Neural cell (in vitro differentiated cells): ENCODE measurements around the gene ABI3BP. TPM values are rescaled to one million over a fixed set of nuclear protein-coding genes. Genes with fewer than 3 reads are reported as not detected.

Experiments used
- H2AFZ ChIP-seq: fragments of 200-600, 300-800 bp; sonication (generic), shearing (Covaris generic); 2 replicates; pipeline ENCODE4 v1.6.0; 2014; ENCODE audit warnings: low read depth, mild to moderate bottlenecking, antibody characterized with exemption, low read length, moderate library complexity
- H3F3A ChIP-seq: fragments of 200-600 bp; shearing (Covaris generic); 2 replicates; pipeline ENCODE4 v1.6.1; 2016; ENCODE audit warnings: mild to moderate bottlenecking, moderate library complexity, mixed read lengths, antibody characterized with exemption, low read length; ENCODE audit not compliant: insufficient read depth, poor library complexity, severe bottlenecking
- H3K27ac ChIP-seq: fragments of 200-600, 300-800 bp; sonication (generic), shearing (Covaris generic); 2 replicates; pipeline ENCODE4 v1.5.1; 2014; ENCODE audit warnings: mild to moderate bottlenecking, low read length, moderate library complexity
- H3K27me3 ChIP-seq: fragments of 300-800, 200-600 bp; sonication (generic), shearing (Covaris generic); 2 replicates; pipeline ENCODE4 v1.6.0; 2014; ENCODE audit warnings: mild to moderate bottlenecking, low read depth, low read length, moderate library complexity; ENCODE audit not compliant: insufficient read depth
- H3K36me3 ChIP-seq: fragments of 300-800, 200-600 bp; sonication (generic), shearing (Covaris generic); 2 replicates; pipeline ENCODE4 v1.5.1; 2014; ENCODE audit warnings: mild to moderate bottlenecking, antibody characterized with exemption, low read length, moderate library complexity; ENCODE audit not compliant: insufficient read depth
- H3K4me2 ChIP-seq: fragments of 300-800, 200-600 bp; sonication (generic), shearing (Covaris generic); 2 replicates; pipeline ENCODE4 v1.6.0; 2014; ENCODE audit warnings: mild to moderate bottlenecking, low read length
- H3K4me3 ChIP-seq: fragments of 300-800, 200-600 bp; sonication (generic), shearing (Covaris generic); 2 replicates; pipeline ENCODE4 v1.5.1; 2014; ENCODE audit warnings: mild to moderate bottlenecking, low read length, moderate library complexity
- H3K79me2 ChIP-seq: fragments of 200-600 bp; shearing (Covaris generic); replicated peaks from 2 replicates; pipeline ENCODE4 v1.6.0; 2014; ENCODE audit warnings: mild to moderate bottlenecking, low read length, moderate library complexity; ENCODE audit not compliant: insufficient read depth
- H3K9ac ChIP-seq: fragments of 300-800, 200-600 bp; sonication (generic), shearing (Covaris generic); 2 replicates; pipeline ENCODE4 v1.6.1; 2016; ENCODE audit warnings: mild to moderate bottlenecking, low read length, mixed read lengths
- H3K9me2 ChIP-seq: fragments of 200-600 bp; shearing (Covaris generic); 2 replicates; pipeline ENCODE4 v1.6.1; 2016; ENCODE audit warnings: mild to moderate bottlenecking, low read length, mixed read lengths; ENCODE audit not compliant: insufficient read depth
- H3K9me3 ChIP-seq: fragments of 200-600, 300-800 bp; sonication (generic), shearing (Covaris generic); 2 replicates; pipeline ENCODE4 v1.6.1; 2016; ENCODE audit warnings: mild to moderate bottlenecking, mixed run types, low read length, moderate library complexity, mixed read lengths
- H4K20me1 ChIP-seq: fragments of 200-600 bp; shearing (Covaris generic); 2 replicates; pipeline ENCODE4 v1.6.1; 2016; ENCODE audit warnings: mild to moderate bottlenecking, mixed run types; ENCODE audit not compliant: insufficient read depth
- CTCF ChIP-seq: fragments of 450-650 bp; IDR thresholded peaks from 2 replicates; pipeline ENCODE4 v1.5.1; 2014; ENCODE audit warnings: antibody characterized with exemption, mild to moderate bottlenecking, moderate library complexity; ENCODE audit not compliant: poor library complexity, severe bottlenecking
- EP300 ChIP-seq: fragments of 450-650 bp; conservative IDR thresholded peaks from 2 replicates; pipeline ENCODE4 v1.6.1; 2014; ENCODE audit warnings: antibody characterized with exemption, mild to moderate bottlenecking, moderate library complexity; ENCODE audit not compliant: poor library complexity, severe bottlenecking
- EZH2 ChIP-seq: fragments of 200-600, 300-800 bp; shearing (Covaris generic), sonication (generic); IDR thresholded peaks from 2 replicates; pipeline ENCODE4 v1.6.1; 2014; ENCODE audit warnings: antibody characterized with exemption, low read length, borderline replicate concordance, mild to moderate bottlenecking; ENCODE audit not compliant: insufficient read depth, poor library complexity, severe bottlenecking
- MXI1 ChIP-seq: fragments of 450-650 bp; conservative IDR thresholded peaks from 2 replicates; pipeline ENCODE4 v1.6.1; 2014; ENCODE audit warnings: antibody characterized with exemption, mild to moderate bottlenecking; ENCODE audit not compliant: poor library complexity, severe bottlenecking
- POLR2AphosphoS5 ChIP-seq: IDR thresholded peaks from 2 replicates; pipeline ENCODE4 v1.6.1; 2012
- RAD21 ChIP-seq: fragments of 450-650 bp; conservative IDR thresholded peaks from 2 replicates; pipeline ENCODE4 v1.6.1; 2014; ENCODE audit warnings: antibody characterized with exemption, mild to moderate bottlenecking, moderate library complexity
- REST ChIP-seq: IDR thresholded peaks from 2 replicates; pipeline ENCODE4 v1.6.1; 2012; ENCODE audit warnings: borderline replicate concordance
- SMC3 ChIP-seq: fragments of 450-650 bp; conservative IDR thresholded peaks from 2 replicates; pipeline ENCODE4 v1.6.1; 2014; ENCODE audit warnings: antibody characterized with exemption, mild to moderate bottlenecking, moderate library complexity; ENCODE audit not compliant: poor library complexity
- TAF1 ChIP-seq: IDR thresholded peaks from 2 replicates; pipeline ENCODE4 v1.6.1; 2012; ENCODE audit warnings: low read depth
- polyA plus RNA-seq: library from polyadenylated mRNA; depleted of rRNA; stranded (reverse); fragments of >200 nt; gene quantifications from 2 replicates; pipeline ENCODE4 v1.2.3, GENCODE V29; 2014

Gene ABI3BP
- polyA plus RNA-seq, 1 donor from 2014 or later: not detected

GRCh38 chr3:100740207-100740606, 253.0 kb downstream of the ABI3BP start:
- no peaks in the 10 kb centered on the region for H3K9me2 ChIP-seq
- H3K27me3 ChIP-seq: no peaks in the 10 kb centered on the region
- H3K4me2 ChIP-seq: no peak overlapping the region
- no peaks in the 10 kb centered on the region for H4K20me1 ChIP-seq
- peaks cover 11% of the 10 kb centered on the region for H3K36me3 ChIP-seq
- TF ChIP-seq SMC3: no peak
- no peak for TF ChIP-seq CTCF
- TF ChIP-seq EP300: no peak
- TF ChIP-seq POLR2AphosphoS5: no peak
- TF ChIP-seq RAD21: no peak
- no peak for TF ChIP-seq MXI1
- TF ChIP-seq TAF1: no peak
- TF ChIP-seq EZH2: no peak
- no peak for TF ChIP-seq REST
- no peaks in the 10 kb centered on the region for H3K79me2 ChIP-seq
- no peak overlapping the region for H3K27ac ChIP-seq
- no peak overlapping the region for H3K9ac ChIP-seq
- H3K9me3 ChIP-seq: no peaks in the 10 kb centered on the region
- no peaks in the 10 kb centered on the region for H3F3A ChIP-seq
- no peak overlapping the region for H3K4me3 ChIP-seq
- H2AFZ ChIP-seq: no peak overlapping the region

- no peaks in the 10 kb centered on the region for H3K9me3 ChIP-seq
- peaks cover 13% of the 10 kb centered on the region for H3K36me3 ChIP-seq
- no peaks in the 10 kb centered on the region for H3K79me2 ChIP-seq
- no peak overlapping the region for H3K9ac ChIP-seq
- no peak overlapping the region for H2AFZ ChIP-seq
- H3K27me3 ChIP-seq: no peaks in the 10 kb centered on the region
- TF ChIP-seq CTCF (peak; percentile 68), RAD21 (peak; percentile 71), EZH2 (no peak), REST (no peak), SMC3 (peak; percentile 78), EP300 (no peak)
- H4K20me1 ChIP-seq: no peaks in the 10 kb centered on the region
- no peaks in the 10 kb centered on the region for H3F3A ChIP-seq
- no peaks in the 10 kb centered on the region for H3K9me2 ChIP-seq
- H3K27ac ChIP-seq: no peak overlapping the region
- H3K4me3 ChIP-seq: no peak overlapping the region
- no peak overlapping the region for H3K4me2 ChIP-seq
Observed at GRCh38 chr3:100737334-100737733, 255.9 kb downstream of the ABI3BP start.
